GM19468 (cell line): ENCODE data around the gene GPR137C.

ENCODE experiments used
- ATAC-seq: cut with Tn5 transposase; IDR thresholded peaks from one replicate; pipeline ENCODE4 v1.9.1; 2021; ENCODE audit warnings: mild to moderate bottlenecking, moderate library complexity, moderate number of reproducible peaks; ENCODE audit not compliant: unreplicated experiment; ENCODE audit errors: extremely low read depth

The GPR137C gene

DNA sequence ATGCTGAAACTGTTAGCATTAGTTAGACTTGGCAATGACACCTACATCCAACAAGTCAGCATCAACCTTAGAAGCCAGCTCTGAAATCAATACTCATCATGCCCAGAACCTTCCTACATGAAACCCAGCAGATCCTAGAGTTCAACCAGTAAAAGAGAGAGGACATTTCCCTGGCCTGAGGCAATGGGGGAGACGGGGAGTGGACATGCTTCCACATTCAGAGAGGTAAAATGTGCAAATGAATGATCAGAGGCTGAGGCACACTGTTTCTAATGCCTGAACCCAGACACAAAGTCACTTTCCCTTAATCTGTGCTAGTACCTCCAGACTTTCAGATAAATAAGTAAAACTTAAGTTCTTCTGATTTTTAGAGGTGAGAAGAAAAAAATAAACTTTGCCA is 108.2 kb downstream of the GPR137C start:
- no peak for ATAC-seq

DNA sequence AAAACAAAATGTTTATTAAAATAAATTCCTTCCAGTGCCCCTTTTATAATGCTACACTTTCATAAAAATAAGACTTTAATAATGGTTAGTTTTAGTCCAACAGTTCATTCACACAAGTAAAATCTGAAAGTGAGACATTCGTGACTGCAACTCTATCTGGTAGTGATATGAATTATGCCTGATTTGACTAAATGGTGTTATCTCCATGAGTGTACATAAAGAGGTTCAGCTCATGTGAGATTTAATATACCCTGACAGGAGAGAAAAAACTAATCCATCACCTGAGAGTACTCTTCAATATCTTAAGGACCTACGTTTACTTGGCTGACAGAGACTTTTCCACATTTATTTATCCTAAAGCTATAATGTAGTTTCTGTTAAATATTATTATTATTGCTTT is 108.7 kb downstream of the GPR137C start:
- no peak for ATAC-seq

GRCh38 chr14:52663850-52664249 is 111.2 kb downstream of the GPR137C start:
- no peak for ATAC-seq

GRCh38 chr14:52678591-52678990 is 126.0 kb downstream of the GPR137C start:
- no peak for ATAC-seq

- no peak for ATAC-seq
These were observed 131.4 kb downstream of the GPR137C start for GRCh38 chr14:52683985-52684520.

DNA sequence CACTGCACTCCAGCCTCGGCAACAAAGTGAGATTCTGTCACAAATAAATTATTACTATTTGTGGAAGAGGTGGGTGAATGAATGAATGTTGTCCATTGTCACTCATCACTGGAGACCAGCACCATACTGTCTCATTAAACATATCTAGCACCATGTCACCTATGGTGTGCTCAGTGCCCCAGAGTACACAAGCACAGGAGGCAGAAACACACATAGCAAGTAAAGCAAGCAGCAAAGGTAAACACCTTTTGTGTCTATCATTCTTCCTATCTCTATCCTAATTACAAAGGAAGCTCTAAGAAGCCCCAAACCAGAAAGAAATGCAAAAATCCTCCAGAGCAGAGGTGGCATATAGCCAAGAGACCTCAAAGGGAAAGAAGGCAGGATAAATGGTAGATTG is 133.5 kb downstream of the GPR137C start:
- ATAC-seq: no peak
